HepG2 (cell line): ENCODE results near the gene MPC1. TPM values are rescaled to one million over a fixed set of nuclear protein-coding genes. Genes with fewer than 3 reads are reported as not detected.
A peak's percentile ranks its signal among the peaks of the same experiment; 100 is the strongest.

Experiments used
- BORCS8-MEF2B ChIP-seq: sonication (generic); formaldehyde crosslinking; IDR thresholded peaks from 2 replicates; pipeline ENCODE4 v1.8.0; 2022; ENCODE audit warnings: mild to moderate bottlenecking, missing genetic modification reagents
- CSRNP1 ChIP-seq: sonication (generic); formaldehyde crosslinking; IDR thresholded peaks from 2 replicates; pipeline ENCODE4 v1.8.1; 2023; ENCODE audit warnings: mild to moderate bottlenecking, missing genetic modification reagents
- KDM3A ChIP-seq: IDR thresholded peaks from 2 replicates; pipeline ENCODE4 v1.6.1; 2018; ENCODE audit warnings: low read depth, missing compliant biosample characterization
- MED1 ChIP-seq: sonication (generic); formaldehyde crosslinking; IDR thresholded peaks from 2 replicates; pipeline ENCODE4 v1.4.0; 2020; ENCODE audit warnings: missing genetic modification reagents
- PATZ1 ChIP-seq: sonication (generic); formaldehyde crosslinking; IDR thresholded peaks from 2 replicates; pipeline ENCODE4 v1.4.0; 2020; ENCODE audit warnings: missing genetic modification reagents
- PHF5A ChIP-seq: IDR thresholded peaks from one replicate; pipeline ENCODE4 v1.6.1; 2018; ENCODE audit warnings: low read depth, missing genetic modification reagents; ENCODE audit not compliant: unreplicated experiment
- PREB ChIP-seq: sonication (generic); formaldehyde crosslinking; IDR thresholded peaks from 2 replicates; pipeline ENCODE4 v1.4.0; 2020; ENCODE audit warnings: missing genetic modification reagents
- STAG1 ChIP-seq: sonication (generic); formaldehyde crosslinking; IDR thresholded peaks from 2 replicates; pipeline ENCODE4 v1.4.0; 2020; ENCODE audit warnings: missing genetic modification reagents
- UBTF ChIP-seq: sonication (generic); formaldehyde crosslinking; IDR thresholded peaks from 2 replicates; pipeline ENCODE4 v1.4.0; 2020; ENCODE audit warnings: mild to moderate bottlenecking, missing genetic modification reagents
- ZFP1 ChIP-seq: IDR thresholded peaks from 2 replicates; pipeline ENCODE4 v1.6.1; 2016
- ZFP90 ChIP-seq: sonication (generic); formaldehyde crosslinking; IDR thresholded peaks from 2 replicates; pipeline ENCODE4 v1.8.0; 2022; ENCODE audit warnings: missing genetic modification reagents, mild to moderate bottlenecking, inconsistent platforms, borderline replicate concordance
- ZNF274 ChIP-seq: sonication (generic); formaldehyde crosslinking; IDR thresholded peaks from 2 replicates; pipeline ENCODE4 v1.5.1; 2020; ENCODE audit warnings: mild to moderate bottlenecking, missing genetic modification reagents
- ZNF280D ChIP-seq: sonication (generic); formaldehyde crosslinking; IDR thresholded peaks from 2 replicates; pipeline ENCODE4 v1.5.1; 2020; ENCODE audit warnings: mild to moderate bottlenecking, missing genetic modification reagents
- ZNF331 ChIP-seq: sonication (generic); formaldehyde crosslinking; IDR thresholded peaks from 2 replicates; pipeline ENCODE4 v1.4.0; 2020; ENCODE audit warnings: missing genetic modification reagents
- ZNF350 ChIP-seq: sonication (generic); formaldehyde crosslinking; IDR thresholded peaks from 2 replicates; pipeline ENCODE4 v1.4.0; 2020; ENCODE audit warnings: mild to moderate bottlenecking, low read depth, missing genetic modification reagents, borderline replicate concordance
- ZNF607 ChIP-seq: sonication (generic); formaldehyde crosslinking; IDR thresholded peaks from 2 replicates; pipeline ENCODE4 v1.5.1; 2020; ENCODE audit warnings: missing genetic modification reagents, mild to moderate bottlenecking, borderline replicate concordance
- ZNF704 ChIP-seq: sonication (generic); formaldehyde crosslinking; IDR thresholded peaks from 2 replicates; pipeline ENCODE4 v1.8.1; 2023; ENCODE audit warnings: mild to moderate bottlenecking, inconsistent platforms, moderate library complexity, missing genetic modification reagents, borderline replicate concordance
- polyA plus RNA-seq, 8 experiments: library from polyadenylated mRNA; depleted of rRNA in 3 of 8; stranded (reverse) in 7 of 8; unstranded in 1 of 8; fragments of >200 nt; fragmentation: Illumina TruSeq in 4 of 8; extraction: Trizol in 4 of 8; gene quantifications; 2 replicates each; pipeline versions ENCODE4 v1.2.1 to v1.2.3, GENCODE V29; 2011 to 2016; ENCODE audit warnings: low read depth in 4 of 8, missing spikeins in 1 of 8, mixed read lengths in 1 of 8; ENCODE audit not compliant: insufficient read depth in 1 of 8
- total RNA-seq, 5 experiments: library from RNA; depleted of rRNA; stranded (reverse); fragments of >200 nt; fragmentation: Illumina TruSeq; extraction: Trizol; gene quantifications; 2 replicates each; pipeline ENCODE4 v1.2.3, GENCODE V29; 2016; ENCODE audit warnings: low read depth in 1 of 5

The MPC1 gene
- total and polyA plus RNA-seq, 2 of the 13 experiments (the other 11 are each of a cell fraction or from before 2014, with no cell fraction given): 189 to 214 TPM

- TF ChIP-seq ZNF704 (0 out of 2 replicates have a peak, but pooled peaks have one; percentile 52), ZNF280D (CRISPR knock-in tag) (peak; percentile 50; the same call in 1 of the 2 replicates), ZFP90 (CRISPR knock-in tag) (peak; percentile 92), PATZ1 (peak; percentile 67), KDM3A (CRISPR knock-in tag) (peak; percentile 59), PREB (CRISPR knock-in tag) (0 out of 2 replicates have a peak, but pooled peaks have one; percentile 50), UBTF (CRISPR knock-in tag) (peak; percentile 60), BORCS8-MEF2B (CRISPR knock-in tag) (peak; percentile 79; the same call in 1 of the 2 replicates), ZNF607 (CRISPR knock-in tag) (peak; percentile 36; the same call in 1 of the 2 replicates), ZNF350 (CRISPR knock-in tag) (peak; percentile 65; the same call in 1 of the 2 replicates), ZNF331 (CRISPR knock-in tag) (peak; percentile 63; the same call in 1 of the 2 replicates), ZFP1 (CRISPR knock-in tag) (0 out of 2 replicates have a peak, but pooled peaks have one; percentile 7), ZNF274 (CRISPR knock-in tag) (peak; percentile 88), STAG1 (CRISPR knock-in tag) (peak; percentile 99), MED1 (peak; percentile 41; the same call in 1 of the 2 replicates), PHF5A (CRISPR knock-in tag) (peak; percentile 63), CSRNP1 (peak; percentile 52)
Observed at GRCh38 chr6:166400649-166401250, 18.0 kb upstream of the MPC1 start (continued).
